K562 (cell line): ENCODE measurements around the gene CTIF. TPM values are rescaled to one million over a fixed set of nuclear protein-coding genes. Genes with fewer than 3 reads are reported as not detected.

ENCODE experiments used
- GATAD2B ChIP-seq: fragments of 450-650 bp; IDR thresholded peaks from 2 replicates; pipeline ENCODE4 v1.6.1; 2017; ENCODE audit warnings: mild to moderate bottlenecking, borderline replicate concordance
- GMEB1 ChIP-seq: fragments of 250-450 bp; sonication (Bioruptor Pico); IDR thresholded peaks from 2 replicates; pipeline ENCODE4 v1.4.0; 2020; ENCODE audit warnings: mild to moderate bottlenecking
- HMGN3 ChIP-seq: IDR thresholded peaks from 2 replicates; pipeline ENCODE4 v1.6.1; 2011; ENCODE audit warnings: borderline replicate concordance, low read depth, mild to moderate bottlenecking, mixed read lengths, low read length; ENCODE audit not compliant: insufficient read length; ENCODE audit errors: extremely low read depth
- JUND ChIP-seq, 2 experiments: IDR thresholded peaks; 2 replicates in 1 of 2; 3 replicates in 1 of 2; pipeline ENCODE4 v1.6.1; 2011; ENCODE audit warnings: borderline replicate concordance in 2 of 2, low read depth in 2 of 2, low read length in 2 of 2, improper control_type of control experiment in 1 of 2, missing biosample characterization in 1 of 2, missing genetic modification characterization in 1 of 2, missing genetic modification reagents in 1 of 2
- PYGO2 ChIP-seq: fragments of 450-650 bp; IDR thresholded peaks from 2 replicates; pipeline ENCODE4 v1.6.1; 2016; ENCODE audit warnings: mild to moderate bottlenecking, missing genetic modification characterization, moderate library complexity, missing compliant biosample characterization
- RB1 ChIP-seq: fragments of 450-650 bp; IDR thresholded peaks from 2 replicates; pipeline ENCODE4 v1.6.1; 2017; ENCODE audit warnings: low read depth, mild to moderate bottlenecking
- SAFB ChIP-seq: fragments of 200-400 bp; formaldehyde crosslinking; IDR thresholded peaks from 2 replicates; pipeline ENCODE4 v1.6.1; 2017; ENCODE audit warnings: low read depth, low read length, borderline replicate concordance
- SLC30A9 ChIP-seq: fragments of 250-450 bp; sonication (Bioruptor Pico); IDR thresholded peaks from 2 replicates; pipeline ENCODE4 v1.8.0; 2022; ENCODE audit warnings: mild to moderate bottlenecking, moderate library complexity
- SMC3 ChIP-seq: conservative IDR thresholded peaks from 2 replicates; pipeline ENCODE4 v1.6.1; 2011; ENCODE audit warnings: low read depth, low read length, improper control_type of control experiment; ENCODE audit not compliant: insufficient read depth
- STAT5A ChIP-seq: IDR thresholded peaks from 2 replicates; pipeline ENCODE4 v1.6.1; 2012; ENCODE audit warnings: low read length, inconsistent platforms, borderline replicate concordance
- TCF15 ChIP-seq: fragments of 250-450 bp; sonication (Bioruptor Pico); IDR thresholded peaks from 2 replicates; pipeline ENCODE4 v1.8.0; 2022; ENCODE audit warnings: moderate library complexity, mild to moderate bottlenecking, inconsistent platforms
- ZBTB1 ChIP-seq: sonication (generic); formaldehyde crosslinking; IDR thresholded peaks from 2 replicates; pipeline ENCODE4 v1.8.1; 2023; ENCODE audit warnings: missing genetic modification reagents, low read depth, mild to moderate bottlenecking, borderline replicate concordance
- polyA plus RNA-seq, 8 experiments: library from polyadenylated mRNA; depleted of rRNA in 4 of 8; stranded (reverse) in 5 of 8; unstranded in 3 of 8; fragments of >200 nt; fragmentation: Nextera tagmentation in 2 of 8; fragmentation: Illumina TruSeq in 1 of 8; extraction: Ambion mirVana in 2 of 8; extraction: Trizol in 1 of 8; gene quantifications; 2 replicates each; pipeline versions ENCODE4 v1.2.1 to v1.2.3, GENCODE V29; 2011 to 2014; ENCODE audit warnings: inconsistent platforms in 1 of 8, missing spikeins in 1 of 8
- total RNA-seq, 7 experiments: library from RNA; depleted of rRNA in 6 of 7; stranded (reverse); fragments of >200 nt in 6 of 7; fragmentation: Illumina TruSeq in 2 of 7; extraction: Trizol in 2 of 7; gene quantifications; 2 replicates each; pipeline versions ENCODE4 v1.2.1 to v1.2.3, GENCODE V29; 2011 to 2021; ENCODE audit warnings: low replicate concordance in 1 of 7
- TF ChIP-seq, protein P1 (sequence below): sonication (generic); formaldehyde crosslinking; IDR thresholded peaks from 2 replicates; pipeline ENCODE4 v1.8.0; 2022; ENCODE audit warnings: missing genetic modification reagents, mild to moderate bottlenecking, moderate library complexity, borderline replicate concordance
- TF ChIP-seq, protein P2 (sequence below): IDR thresholded peaks from 3 replicates; pipeline ENCODE4 v1.6.1; 2011; ENCODE audit warnings: borderline replicate concordance, mild to moderate bottlenecking, moderate library complexity; ENCODE audit not compliant: insufficient read length; ENCODE audit errors: extremely low read depth
- TF ChIP-seq, protein P3 (sequence below): sonication (generic); formaldehyde crosslinking; IDR thresholded peaks from 2 replicates; pipeline ENCODE4 v1.8.0; 2022; ENCODE audit warnings: mild to moderate bottlenecking, missing genetic modification reagents
- TF ChIP-seq, protein P4 (sequence below), 2 experiments: IDR thresholded peaks in 1 of 2; conservative IDR thresholded peaks in 1 of 2; 2 replicates each; pipeline ENCODE4 v1.6.1; 2016; ENCODE audit warnings: low read depth in 2 of 2, mild to moderate bottlenecking in 1 of 2, missing compliant biosample characterization in 1 of 2, missing genetic modification characterization in 1 of 2, moderate library complexity in 1 of 2

The CTIF gene
- total and polyA plus RNA-seq, 9 of the 15 experiments (the other 6 are each of a cell fraction or from before 2014, with no cell fraction given) = 0.17 to 11.5 (median 2.2) TPM

GRCh38 chr18:48675352-48675761 lies 136.5 kb downstream of the CTIF start (continued):
- TF ChIP-seq SMC3 (peak; percentile 78), GMEB1 (CRISPR knock-in tag) (no peak), GATAD2B (no peak), RB1 (peak; percentile 47; the same call in 1 of the 2 replicates), JUND (IDR thresholded peaks at IDR 0.05; ENCODE audit: borderline replicate concordance, low read depth, low read length) (no peak), JUND (tag; IDR thresholded peaks at IDR 0.05; ENCODE audit: borderline replicate concordance, low read depth, low read length) (no peak), PYGO2 (tag) (no peak), ZBTB1 (CRISPR knock-in tag) (0 out of 2 replicates have a peak, but pooled peaks have one; percentile 46), TCF15 (CRISPR knock-in tag) (no peak), SLC30A9 (CRISPR knock-in tag) (no peak), STAT5A (no peak), SAFB (no peak), HMGN3 (no peak)
- TF ChIP-seq, protein P1, sequence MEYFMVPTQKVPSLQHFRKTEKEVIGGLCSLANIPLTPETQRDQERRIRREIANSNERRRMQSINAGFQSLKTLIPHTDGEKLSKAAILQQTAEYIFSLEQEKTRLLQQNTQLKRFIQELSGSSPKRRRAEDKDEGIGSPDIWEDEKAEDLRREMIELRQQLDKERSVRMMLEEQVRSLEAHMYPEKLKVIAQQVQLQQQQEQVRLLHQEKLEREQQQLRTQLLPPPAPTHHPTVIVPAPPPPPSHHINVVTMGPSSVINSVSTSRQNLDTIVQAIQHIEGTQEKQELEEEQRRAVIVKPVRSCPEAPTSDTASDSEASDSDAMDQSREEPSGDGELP = peak; percentile 49; the same call in 1 of the 2 replicates
- TF ChIP-seq, protein P2, sequence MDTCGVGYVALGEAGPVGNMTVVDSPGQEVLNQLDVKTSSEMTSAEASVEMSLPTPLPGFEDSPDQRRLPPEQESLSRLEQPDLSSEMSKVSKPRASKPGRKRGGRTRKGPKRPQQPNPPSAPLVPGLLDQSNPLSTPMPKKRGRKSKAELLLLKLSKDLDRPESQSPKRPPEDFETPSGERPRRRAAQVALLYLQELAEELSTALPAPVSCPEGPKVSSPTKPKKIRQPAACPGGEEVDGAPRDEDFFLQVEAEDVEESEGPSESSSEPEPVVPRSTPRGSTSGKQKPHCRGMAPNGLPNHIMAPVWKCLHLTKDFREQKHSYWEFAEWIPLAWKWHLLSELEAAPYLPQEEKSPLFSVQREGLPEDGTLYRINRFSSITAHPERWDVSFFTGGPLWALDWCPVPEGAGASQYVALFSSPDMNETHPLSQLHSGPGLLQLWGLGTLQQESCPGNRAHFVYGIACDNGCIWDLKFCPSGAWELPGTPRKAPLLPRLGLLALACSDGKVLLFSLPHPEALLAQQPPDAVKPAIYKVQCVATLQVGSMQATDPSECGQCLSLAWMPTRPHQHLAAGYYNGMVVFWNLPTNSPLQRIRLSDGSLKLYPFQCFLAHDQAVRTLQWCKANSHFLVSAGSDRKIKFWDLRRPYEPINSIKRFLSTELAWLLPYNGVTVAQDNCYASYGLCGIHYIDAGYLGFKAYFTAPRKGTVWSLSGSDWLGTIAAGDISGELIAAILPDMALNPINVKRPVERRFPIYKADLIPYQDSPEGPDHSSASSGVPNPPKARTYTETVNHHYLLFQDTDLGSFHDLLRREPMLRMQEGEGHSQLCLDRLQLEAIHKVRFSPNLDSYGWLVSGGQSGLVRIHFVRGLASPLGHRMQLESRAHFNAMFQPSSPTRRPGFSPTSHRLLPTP = no peak
- TF ChIP-seq, protein P3, sequence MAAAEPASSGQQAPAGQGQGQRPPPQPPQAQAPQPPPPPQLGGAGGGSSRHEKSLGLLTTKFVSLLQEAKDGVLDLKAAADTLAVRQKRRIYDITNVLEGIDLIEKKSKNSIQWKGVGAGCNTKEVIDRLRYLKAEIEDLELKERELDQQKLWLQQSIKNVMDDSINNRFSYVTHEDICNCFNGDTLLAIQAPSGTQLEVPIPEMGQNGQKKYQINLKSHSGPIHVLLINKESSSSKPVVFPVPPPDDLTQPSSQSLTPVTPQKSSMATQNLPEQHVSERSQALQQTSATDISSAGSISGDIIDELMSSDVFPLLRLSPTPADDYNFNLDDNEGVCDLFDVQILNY (CRISPR knock-in tag) = no peak
- TF ChIP-seq, protein P4, sequence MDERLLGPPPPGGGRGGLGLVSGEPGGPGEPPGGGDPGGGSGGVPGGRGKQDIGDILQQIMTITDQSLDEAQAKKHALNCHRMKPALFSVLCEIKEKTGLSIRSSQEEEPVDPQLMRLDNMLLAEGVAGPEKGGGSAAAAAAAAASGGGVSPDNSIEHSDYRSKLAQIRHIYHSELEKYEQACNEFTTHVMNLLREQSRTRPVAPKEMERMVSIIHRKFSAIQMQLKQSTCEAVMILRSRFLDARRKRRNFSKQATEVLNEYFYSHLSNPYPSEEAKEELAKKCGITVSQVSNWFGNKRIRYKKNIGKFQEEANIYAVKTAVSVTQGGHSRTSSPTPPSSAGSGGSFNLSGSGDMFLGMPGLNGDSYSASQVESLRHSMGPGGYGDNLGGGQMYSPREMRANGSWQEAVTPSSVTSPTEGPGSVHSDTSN (CRISPR knock-in tag; IDR thresholded peaks at IDR 0.05; ENCODE audit: low read depth) = no peak
- TF ChIP-seq, protein P4 (tag; conservative IDR thresholded peaks at IDR 0.05; ENCODE audit: low read depth) = no peak
